Sigmoid colon (tissue), 4 donors: ENCODE data around the gene FNDC1.

ENCODE experiments used
- CTCF ChIP-seq, 4 experiments: fragments of 450-650 bp in 3 of 4; fragments of 200-600 bp in 1 of 4; IDR thresholded peaks; one replicate each; pipeline ENCODE4 v1.5.1; 2016 to 2019; ENCODE audit warnings: antibody characterized with exemption in 4 of 4, mild to moderate bottlenecking in 3 of 4, moderate library complexity in 2 of 4
- EP300 ChIP-seq, 4 donors: sonication (generic); formaldehyde crosslinking; IDR thresholded peaks; one replicate each; pipeline ENCODE4 v1.6.1; 2017; ENCODE audit warnings: antibody characterized with exemption in 4 of 4
- POLR2A ChIP-seq, 2 donors: fragments of 450-650 bp; IDR thresholded peaks; one replicate each; pipeline ENCODE4 v1.6.1; 2016; ENCODE audit warnings: antibody characterized with exemption in 2 of 2, mild to moderate bottlenecking in 2 of 2, moderate library complexity in 2 of 2
- POLR2AphosphoS5 ChIP-seq, 4 donors: sonication (generic); formaldehyde crosslinking; IDR thresholded peaks; one replicate each; pipeline ENCODE4 v1.6.1; 2017; ENCODE audit warnings: antibody characterized with exemption in 4 of 4

- TF ChIP-seq CTCF (IDR thresholded peaks at IDR 0.05) (no peak), POLR2AphosphoS5 (IDR thresholded peaks at IDR 0.05) (no peak), POLR2A (IDR thresholded peaks at IDR 0.05) (no peak), EP300 (IDR thresholded peaks at IDR 0.05) (no peak)
These were observed 135.4 kb downstream of the FNDC1 start for GRCh38 chr6:159304641-159305040.
